ENCODE data around the gene GRIK4. TPM values are rescaled to one million over a fixed set of nuclear protein-coding genes. Genes with fewer than 3 reads are reported as not detected.

The GRIK4 gene
- total RNA-seq, 1 donor from 2014 or later = 4.3 TPM

DNA sequence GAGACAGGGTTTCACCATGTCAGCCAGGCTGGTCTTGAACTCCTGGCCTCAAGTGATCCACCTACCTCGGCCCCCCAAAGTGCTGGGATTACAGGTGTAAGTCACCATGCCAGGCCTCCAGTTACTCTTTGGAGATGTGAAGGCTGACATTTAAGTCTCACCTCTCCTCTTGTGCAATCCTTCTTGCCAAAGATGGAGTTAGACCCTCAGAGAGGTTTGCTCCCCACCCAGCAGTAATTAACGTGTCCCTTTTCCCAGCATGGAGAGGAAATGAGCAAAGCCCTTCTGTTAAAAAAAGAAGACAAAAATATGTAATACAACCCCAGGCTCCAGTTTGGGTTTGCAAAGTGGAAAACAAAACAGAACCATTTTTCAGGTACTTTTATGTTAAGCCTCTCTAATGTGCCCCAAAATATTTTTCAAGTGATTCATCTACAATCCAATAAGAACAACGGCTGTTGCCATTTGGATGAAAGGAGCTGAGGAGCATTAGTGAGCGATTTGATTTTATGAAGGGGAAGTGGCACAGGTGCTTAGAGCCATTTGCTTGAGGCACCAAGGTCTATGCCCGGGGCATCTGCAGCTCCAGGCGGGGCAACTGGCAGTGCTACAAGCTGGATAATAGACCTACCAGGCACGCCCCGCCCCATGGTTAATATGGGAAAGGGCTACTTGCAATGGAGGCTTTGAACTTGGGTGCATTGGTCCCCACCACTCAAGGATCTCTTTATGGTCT is 57.2 kb downstream of the GRIK4 start:
- Histone ChIP-seq H3K9me3 (no peaks in the 10 kb centered on the region), H3K4me1 (peaks cover 14% of the 10 kb centered on the region), H3K36me3 (no peaks in the 10 kb centered on the region), H3K4me3 (no peak overlapping the region), H3K27ac (no peak overlapping the region), H3K27me3 (peaks cover 16% of the 10 kb centered on the region)
- ATAC-seq (no peak), DNase-seq (no peak)
- intact Hi-C loops (cut with DNase I) = no loop called here
- TF ChIP-seq, protein P1, sequence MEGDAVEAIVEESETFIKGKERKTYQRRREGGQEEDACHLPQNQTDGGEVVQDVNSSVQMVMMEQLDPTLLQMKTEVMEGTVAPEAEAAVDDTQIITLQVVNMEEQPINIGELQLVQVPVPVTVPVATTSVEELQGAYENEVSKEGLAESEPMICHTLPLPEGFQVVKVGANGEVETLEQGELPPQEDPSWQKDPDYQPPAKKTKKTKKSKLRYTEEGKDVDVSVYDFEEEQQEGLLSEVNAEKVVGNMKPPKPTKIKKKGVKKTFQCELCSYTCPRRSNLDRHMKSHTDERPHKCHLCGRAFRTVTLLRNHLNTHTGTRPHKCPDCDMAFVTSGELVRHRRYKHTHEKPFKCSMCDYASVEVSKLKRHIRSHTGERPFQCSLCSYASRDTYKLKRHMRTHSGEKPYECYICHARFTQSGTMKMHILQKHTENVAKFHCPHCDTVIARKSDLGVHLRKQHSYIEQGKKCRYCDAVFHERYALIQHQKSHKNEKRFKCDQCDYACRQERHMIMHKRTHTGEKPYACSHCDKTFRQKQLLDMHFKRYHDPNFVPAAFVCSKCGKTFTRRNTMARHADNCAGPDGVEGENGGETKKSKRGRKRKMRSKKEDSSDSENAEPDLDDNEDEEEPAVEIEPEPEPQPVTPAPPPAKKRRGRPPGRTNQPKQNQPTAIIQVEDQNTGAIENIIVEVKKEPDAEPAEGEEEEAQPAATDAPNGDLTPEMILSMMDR (IDR thresholded peaks at IDR 0.05) = no peak

GRCh38 chr11:120569861-120570260 is 58.3 kb downstream of the GRIK4 start:
- peaks cover 8% of the 10 kb centered on the region for H3K27me3 ChIP-seq
- no peaks in the 10 kb centered on the region for H3K36me3 ChIP-seq
- H3K4me1 ChIP-seq = peaks cover 6% of the 10 kb centered on the region
- TF ChIP-seq, protein P1 (IDR thresholded peaks at IDR 0.05) = no peak
- no peak for ATAC-seq
- H3K9me3 ChIP-seq = no peaks in the 10 kb centered on the region
- no peak overlapping the region for H3K27ac ChIP-seq
- intact Hi-C loops (cut with DNase I) = no loop called here
- H3K4me3 ChIP-seq = no peak overlapping the region
- no peak for DNase-seq

GRCh38 chr11:120571476-120571875 is 59.9 kb downstream of the GRIK4 start:
- Histone ChIP-seq H3K4me1 (no peaks in the 10 kb centered on the region), H3K36me3 (no peaks in the 10 kb centered on the region), H3K27me3 (no peaks in the 10 kb centered on the region), H3K27ac (no peak overlapping the region), H3K9me3 (no peaks in the 10 kb centered on the region), H3K4me3 (no peak overlapping the region)
- DNase-seq (no peak), ATAC-seq (no peak)
- intact Hi-C loops (cut with DNase I) = no loop called here
- TF ChIP-seq, protein P1 (IDR thresholded peaks at IDR 0.05) = no peak

DNA sequence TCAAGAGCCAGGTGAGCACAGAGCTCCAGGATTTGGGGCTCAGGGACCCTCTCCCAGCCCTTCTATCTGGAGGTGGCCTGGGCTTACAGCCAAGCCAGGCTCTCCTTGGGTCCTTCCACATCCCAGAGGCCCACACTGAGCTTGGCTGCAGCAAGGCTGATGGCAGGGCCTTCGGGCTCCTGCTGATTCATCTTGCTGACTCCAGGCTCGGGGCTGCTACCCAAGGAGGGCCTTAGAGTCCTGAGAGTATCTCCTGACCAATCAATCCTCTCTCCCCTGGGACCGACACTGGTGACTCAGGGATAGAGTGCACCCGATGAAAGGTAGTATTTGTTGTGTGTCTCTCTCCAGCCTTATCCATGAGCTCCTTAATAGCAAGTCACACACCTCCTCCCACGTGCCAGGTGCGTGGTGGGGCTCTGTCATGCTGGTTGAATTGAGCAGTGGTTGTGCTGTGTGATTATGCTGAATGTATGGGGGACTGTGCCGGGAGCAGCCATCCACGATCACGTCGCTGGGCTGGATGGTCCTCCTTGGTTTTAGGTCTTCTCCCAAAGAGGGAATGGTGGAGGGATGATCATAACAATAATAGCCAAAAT is 62.3 kb downstream of the GRIK4 start:
- DNase-seq = no peak
- Histone ChIP-seq H3K27ac (no peak overlapping the region), H3K9me3 (no peaks in the 10 kb centered on the region), H3K36me3 (no peaks in the 10 kb centered on the region), H3K27me3 (no peaks in the 10 kb centered on the region), H3K4me1 (no peaks in the 10 kb centered on the region), H3K4me3 (no peak overlapping the region)
- TF ChIP-seq, protein P1 (IDR thresholded peaks at IDR 0.05) = no peak
- intact Hi-C loops (cut with DNase I) = no loop called here
- ATAC-seq = no peak

DNA sequence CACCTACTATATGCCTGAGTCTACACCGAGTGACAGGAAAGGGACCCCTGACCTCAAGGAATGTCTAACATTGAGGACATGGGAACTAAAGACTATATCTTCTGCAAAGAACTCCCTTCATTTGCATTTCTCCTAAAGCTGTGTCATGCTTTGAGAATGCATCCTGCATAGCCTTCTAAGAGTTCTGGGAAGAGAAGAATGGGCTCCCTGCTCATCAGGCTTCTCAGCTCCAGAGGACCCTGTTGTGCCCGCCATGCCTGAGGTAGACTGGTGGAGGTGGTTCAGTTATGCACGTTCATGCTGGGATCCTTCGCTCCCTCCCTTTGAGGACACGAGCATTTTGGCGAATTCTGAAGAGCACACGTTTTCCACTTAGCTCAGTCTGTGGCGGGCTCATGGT is 63.3 kb downstream of the GRIK4 start:
- H3K4me3 ChIP-seq = no peak overlapping the region
- H3K9me3 ChIP-seq = no peaks in the 10 kb centered on the region
- no peak for DNase-seq
- intact Hi-C loops (cut with DNase I) = no loop called here
- H3K36me3 ChIP-seq = no peaks in the 10 kb centered on the region
- H3K27ac ChIP-seq = no peak overlapping the region
- H3K27me3 ChIP-seq = no peaks in the 10 kb centered on the region
- TF ChIP-seq, protein P1 (IDR thresholded peaks at IDR 0.05) = no peak
- H3K4me1 ChIP-seq = no peaks in the 10 kb centered on the region
- no peak for ATAC-seq

All from upper lobe of right lung (tissue), 1 donor.